Naive thymus-derived CD4-positive, alpha-beta T cell (primary cell): ENCODE results near the gene IHH. TPM values are rescaled to one million over a fixed set of nuclear protein-coding genes. Genes with fewer than 3 reads are reported as not detected.
A peak's percentile ranks its signal among the peaks of the same experiment; 100 is the strongest.

Experiments used
- ATAC-seq: fragments of 150-1000 bp; cut with Tn5 transposase; 2 replicates; pipeline ENCODE4 v1.10.0; 2021; ENCODE audit warnings: mild to moderate bottlenecking, moderate library complexity
- CTCF ChIA-PET: fragments of 350-600 bp; sonication (Branson Sonifier 250); formaldehyde crosslinking; loops from one replicate; lab custom pipeline; 2021; ENCODE audit warnings: antibody characterized with exemption; lab: Charles Lee
- POLR2A ChIA-PET: fragments of 350-600 bp; sonication (Branson Sonifier 250); formaldehyde crosslinking; loops from one replicate; lab custom pipeline; 2021; ENCODE audit warnings: antibody characterized with exemption, inconsistent platforms; lab: Charles Lee
- DNase-seq, 9 donors: peaks; one replicate each; pipeline versions ENCODE4 v3.0.0 to v3.0.0-alpha.2; 2020 to 2022; ENCODE audit warnings: mixed read lengths in 1 of 9
- H3K27ac ChIP-seq: one replicate; pipeline ENCODE4 v1.7.0; 2013; ENCODE audit warnings: mild to moderate bottlenecking, low read depth, low read length, moderate library complexity
- H3K27me3 ChIP-seq, 2 donors: one replicate each; pipeline ENCODE4 v1.7.0; 2013; ENCODE audit warnings: low read length in 2 of 2, mild to moderate bottlenecking in 2 of 2, moderate library complexity in 2 of 2; ENCODE audit not compliant: control insufficient read depth in 2 of 2, insufficient read depth in 2 of 2
- H3K36me3 ChIP-seq, 3 experiments: 1 replicate in 2 of 3; 2 replicates in 1 of 3; pipeline ENCODE4 v1.7.0; 2013; ENCODE audit warnings: low read length in 3 of 3, mild to moderate bottlenecking in 3 of 3, moderate library complexity in 1 of 3; ENCODE audit not compliant: insufficient read depth in 3 of 3, control insufficient read depth in 2 of 3
- H3K4me1 ChIP-seq, 2 donors: one replicate each; pipeline ENCODE4 v1.7.0; 2013; ENCODE audit warnings: low read length in 2 of 2, mild to moderate bottlenecking in 2 of 2, moderate library complexity in 1 of 2; ENCODE audit not compliant: control insufficient read depth in 2 of 2, insufficient read depth in 2 of 2
- H3K4me3 ChIP-seq: 2 replicates; pipeline ENCODE4 v1.7.0; 2013; ENCODE audit warnings: mild to moderate bottlenecking, low read length
- H3K9me3 ChIP-seq, 3 experiments: 1 replicate in 2 of 3; 2 replicates in 1 of 3; pipeline ENCODE4 v1.7.0; 2013; ENCODE audit warnings: low read length in 3 of 3; ENCODE audit not compliant: control insufficient read depth in 2 of 3
- H3K27ac Mint-ChIP-seq, 9 donors: one replicate each; pipeline ENCODE4 v1.8.0; 2020 to 2022; ENCODE audit warnings: mixed read lengths in 9 of 9, mild to moderate bottlenecking in 8 of 9, moderate library complexity in 5 of 9, inconsistent platforms in 2 of 9
- H3K27me3 Mint-ChIP-seq, 5 donors: one replicate each; pipeline ENCODE4 v1.8.0; 2021 to 2022; ENCODE audit warnings: mixed read lengths in 5 of 5, mild to moderate bottlenecking in 1 of 5
- H3K36me3 Mint-ChIP-seq, 5 donors: one replicate each; pipeline ENCODE4 v1.8.0; 2020 to 2022; ENCODE audit warnings: mixed read lengths in 5 of 5, mild to moderate bottlenecking in 3 of 5, inconsistent platforms in 1 of 5
- H3K4me1 Mint-ChIP-seq, 7 donors: one replicate each; pipeline ENCODE4 v1.8.0; 2020 to 2022; ENCODE audit warnings: mixed read lengths in 7 of 7, mild to moderate bottlenecking in 3 of 7, inconsistent platforms in 1 of 7
- H3K4me3 Mint-ChIP-seq, 10 donors: one replicate each; pipeline ENCODE4 v1.8.0; 2020 to 2022; ENCODE audit warnings: mild to moderate bottlenecking in 10 of 10, mixed read lengths in 10 of 10, moderate library complexity in 6 of 10, inconsistent platforms in 2 of 10
- H3K9me3 Mint-ChIP-seq, 11 donors: one replicate each; pipeline ENCODE4 v1.8.0; 2020 to 2022; ENCODE audit warnings: mixed read lengths in 11 of 11, mild to moderate bottlenecking in 4 of 11, inconsistent platforms in 1 of 11, moderate library complexity in 1 of 11
- intact Hi-C, 2 donors: fragments of 100-400 bp; cut with micrococcal nuclease; formaldehyde crosslinking; loops; one replicate each; pipeline ENCODE4 v1.15.1; 2023
- polyA plus RNA-seq, 2 donors: library from polyadenylated mRNA; unstranded; fragments of 300-500 nt; fragmentation: Illumina TruSeq; gene quantifications; one replicate each; pipeline ENCODE4 v1.2.3, GENCODE V29; 2021
- total RNA-seq, 6 experiments: library from RNA in 5 of 6; stranded (reverse) in 5 of 6; gene quantifications; 1 replicate in 5 of 6; 2 replicates in 1 of 6; pipeline ENCODE4 v1.2.3 and lab custom pipeline; 2021 to 2026

Gene IHH
- total and polyA plus RNA-seq, 7 experiments from 2014 or later = 0.17 to 0.24 TPM; not detected in 5

DNA sequence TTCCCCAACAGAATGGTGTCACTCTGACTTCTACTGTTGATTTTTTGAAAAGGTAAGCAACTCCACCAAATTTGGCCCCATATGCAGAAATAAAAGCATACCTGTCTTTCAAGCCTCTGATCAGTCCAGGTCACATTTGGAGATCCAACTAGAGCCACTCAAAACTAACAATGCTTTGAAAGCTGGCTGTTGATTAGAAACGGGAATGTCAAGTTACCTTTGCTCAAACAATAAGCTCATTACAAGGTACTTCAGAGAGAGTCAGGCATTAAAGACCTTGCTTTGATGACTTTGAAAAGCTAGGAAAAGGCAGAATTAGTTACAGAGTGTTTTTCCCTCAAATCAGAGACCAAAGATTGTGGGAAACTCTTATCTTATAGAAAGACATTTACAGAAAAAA lies 4.8 kb upstream of the IHH start:
- Histone ChIP-seq H3K27ac (no peak overlapping the region), H3K27me3 (peaks cover 3 to 9% of the 10 kb centered on the region in 2 donors), H3K4me1 (no peaks in the 10 kb centered on the region), H3K9me3 (no peaks in the 10 kb centered on the region), H3K36me3 (no peaks in the 10 kb centered on the region), H3K4me3 (no peak overlapping the region)
- Mint-ChIP-seq H3K4me3 (no peak overlapping the region), H3K4me1 (peaks cover 0 to 6% (median 3%) of the 10 kb centered on the region in 7 donors), H3K36me3 (peaks cover 0 to 19% (median 10%) of the 10 kb centered on the region in 5 donors), H3K27me3 (peaks cover 30 to 45% (median 37%) of the 10 kb centered on the region in 5 donors), H3K9me3 (no peaks in the 10 kb centered on the region), H3K27ac (no peak overlapping the region)
- no peak for ATAC-seq
- no peak for DNase-seq
- ChIA-PET CTCF (no interaction called here), POLR2A (interaction anchor here (0.6 kb wide), 1 partner anchor 657 kb away, joined by 3 read pairs; no protein-coding TSS in a partner anchor)
- intact Hi-C loops = no loop called here

- Mint-ChIP-seq H3K4me3 (peak overlapping the region in 1 of 10 donors; percentile 36), H3K27ac (peak overlapping the region in 1 of 9 donors; percentile 41), H3K36me3 (peaks cover 0 to 4% (median 0%) of the 10 kb centered on the region in 5 donors), H3K4me1 (peaks cover 8 to 22% (median 12%) of the 10 kb centered on the region in 7 donors), H3K9me3 (no peaks in the 10 kb centered on the region), H3K27me3 (peaks cover 48 to 75% (median 57%) of the 10 kb centered on the region in 5 donors)
- no peaks in the 10 kb centered on the region for H3K36me3 ChIP-seq
- ChIA-PET CTCF (interaction anchor here (1.3 kb wide), 1 partner anchor 57 kb away, joined by 5 read pairs; no protein-coding TSS in a partner anchor), POLR2A (no interaction called here)
- H3K9me3 ChIP-seq = no peaks in the 10 kb centered on the region
- no peak for ATAC-seq
- intact Hi-C loops = no loop called here
- H3K4me3 ChIP-seq = no peak overlapping the region
- no peak for DNase-seq
- H3K27ac ChIP-seq = no peak overlapping the region
- peaks cover 10 to 16% of the 10 kb centered on the region in 2 donors for H3K27me3 ChIP-seq
- peaks cover 3 to 27% of the 10 kb centered on the region in 2 donors for H3K4me1 ChIP-seq
Observed at GRCh38 chr2:219062081-219062480, 1.4 kb upstream of the IHH start.

DNA sequence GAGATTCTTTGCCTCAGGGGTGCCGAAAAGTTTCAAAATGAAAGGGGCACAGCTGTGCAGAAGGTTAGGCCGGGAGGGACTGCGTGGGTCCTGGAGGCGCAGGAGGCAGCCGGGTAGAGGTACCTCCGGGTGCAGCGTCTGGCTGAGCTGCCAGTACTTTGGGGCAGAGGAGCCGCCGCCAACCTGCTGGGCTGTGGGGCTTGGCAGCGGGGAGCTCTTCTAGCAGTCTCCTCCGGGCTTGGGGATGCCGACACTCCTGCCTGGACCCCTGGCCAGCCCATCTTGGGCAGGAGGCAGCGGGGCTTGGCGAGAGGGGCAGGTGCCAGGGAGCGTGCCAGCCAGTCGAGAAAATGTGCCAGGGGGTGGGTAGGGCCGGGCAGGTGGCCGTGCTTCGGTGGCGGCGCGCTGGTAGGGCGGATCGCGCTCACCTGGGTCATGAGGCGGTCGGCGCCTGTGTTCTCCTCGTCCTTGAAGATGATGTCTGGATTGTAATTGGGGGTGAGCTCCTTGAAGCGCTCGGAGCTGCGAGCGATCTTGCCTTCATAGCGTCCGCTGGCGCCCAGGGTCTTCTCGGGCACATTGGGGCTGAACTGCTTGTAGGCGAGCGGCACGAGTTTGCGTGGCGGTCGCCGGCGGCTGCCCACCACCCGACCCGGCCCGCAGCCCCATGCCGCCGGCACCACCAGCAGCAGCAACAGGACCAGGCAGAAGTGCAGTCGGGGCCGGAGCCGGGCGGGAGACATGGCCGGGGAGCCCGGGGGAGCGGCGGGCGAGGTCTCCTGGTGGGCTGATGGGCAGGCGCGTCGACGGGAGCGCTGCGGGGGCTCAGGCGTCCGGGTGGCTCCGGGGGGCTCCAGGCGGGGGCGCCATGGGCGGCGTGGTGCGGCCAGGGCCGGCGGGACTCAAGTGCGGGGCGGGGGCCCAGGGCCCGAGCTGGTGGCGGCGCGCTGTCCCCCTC lies 717 bp downstream of the IHH start:
- no peak overlapping the region for H3K4me3 ChIP-seq
- ATAC-seq = no peak
- Mint-ChIP-seq H3K4me1 (peaks cover 8 to 22% (median 16%) of the 10 kb centered on the region in 7 donors), H3K27ac (peak overlapping the region in 1 of 9 donors; percentile 13), H3K4me3 (peak overlapping the region; percentile 34 to 82 (median 63)), H3K27me3 (peaks cover 56 to 82% (median 63%) of the 10 kb centered on the region in 5 donors), H3K9me3 (no peaks in the 10 kb centered on the region), H3K36me3 (peaks cover 0 to 5% (median 0%) of the 10 kb centered on the region in 5 donors)
- ChIA-PET POLR2A (interaction anchor here (0.9 kb wide), 1 partner anchor 99 kb away, joined by 3 read pairs; no protein-coding TSS in a partner anchor), CTCF (interaction anchor here (0.5 to 4.9 kb wide), 4 partner anchors 59 to 208 kb away, joined by 3 to 43 read pairs (median 16); no protein-coding TSS in a partner anchor)
- intact Hi-C loops = loop anchor here in 1 of 2 donors (5.0 kb wide), 3 partner anchors 42 to 78 kb away; no protein-coding TSS in a partner anchor
- H3K4me1 ChIP-seq = peaks cover 3 to 27% of the 10 kb centered on the region in 2 donors
- peak in 1 of 9 donors; percentile 4 for DNase-seq
- peaks cover 15 to 16% of the 10 kb centered on the region in 2 donors for H3K27me3 ChIP-seq
- H3K36me3 ChIP-seq = no peaks in the 10 kb centered on the region
- no peaks in the 10 kb centered on the region for H3K9me3 ChIP-seq
- no peak overlapping the region for H3K27ac ChIP-seq

- POLR2A ChIA-PET = interaction anchor here (0.9 kb wide), 1 partner anchor 100 kb away, joined by 3 read pairs; no protein-coding TSS in a partner anchor
- Histone ChIP-seq H3K27ac (no peak overlapping the region), H3K4me1 (peaks cover 3 to 27% of the 10 kb centered on the region in 2 donors), H3K36me3 (no peaks in the 10 kb centered on the region), H3K4me3 (no peak overlapping the region), H3K27me3 (peaks cover 15 to 16% of the 10 kb centered on the region in 2 donors), H3K9me3 (no peaks in the 10 kb centered on the region)
- Mint-ChIP-seq H3K36me3 (peaks cover 0 to 5% (median 0%) of the 10 kb centered on the region in 5 donors), H3K27me3 (peaks cover 52 to 80% (median 59%) of the 10 kb centered on the region in 5 donors), H3K27ac (no peak overlapping the region), H3K4me3 (peak overlapping the region in 9 of 10 donors; percentile 13 to 82 (median 55)), H3K4me1 (peaks cover 8 to 22% (median 16%) of the 10 kb centered on the region in 7 donors), H3K9me3 (no peaks in the 10 kb centered on the region)
- intact Hi-C loops = loop anchor here in 1 of 2 donors (5.0 kb wide), 3 partner anchors 43 to 77 kb away; no protein-coding TSS in a partner anchor
- ATAC-seq = no peak
- CTCF ChIA-PET = interaction anchor here (0.5 to 4.9 kb wide), 5 partner anchors 60 to 207 kb away, joined by 3 to 43 read pairs (median 18); no protein-coding TSS in a partner anchor
- DNase-seq = no peak
Observed at GRCh38 chr2:219059375-219059724, 1.4 kb downstream of the IHH start.

DNA sequence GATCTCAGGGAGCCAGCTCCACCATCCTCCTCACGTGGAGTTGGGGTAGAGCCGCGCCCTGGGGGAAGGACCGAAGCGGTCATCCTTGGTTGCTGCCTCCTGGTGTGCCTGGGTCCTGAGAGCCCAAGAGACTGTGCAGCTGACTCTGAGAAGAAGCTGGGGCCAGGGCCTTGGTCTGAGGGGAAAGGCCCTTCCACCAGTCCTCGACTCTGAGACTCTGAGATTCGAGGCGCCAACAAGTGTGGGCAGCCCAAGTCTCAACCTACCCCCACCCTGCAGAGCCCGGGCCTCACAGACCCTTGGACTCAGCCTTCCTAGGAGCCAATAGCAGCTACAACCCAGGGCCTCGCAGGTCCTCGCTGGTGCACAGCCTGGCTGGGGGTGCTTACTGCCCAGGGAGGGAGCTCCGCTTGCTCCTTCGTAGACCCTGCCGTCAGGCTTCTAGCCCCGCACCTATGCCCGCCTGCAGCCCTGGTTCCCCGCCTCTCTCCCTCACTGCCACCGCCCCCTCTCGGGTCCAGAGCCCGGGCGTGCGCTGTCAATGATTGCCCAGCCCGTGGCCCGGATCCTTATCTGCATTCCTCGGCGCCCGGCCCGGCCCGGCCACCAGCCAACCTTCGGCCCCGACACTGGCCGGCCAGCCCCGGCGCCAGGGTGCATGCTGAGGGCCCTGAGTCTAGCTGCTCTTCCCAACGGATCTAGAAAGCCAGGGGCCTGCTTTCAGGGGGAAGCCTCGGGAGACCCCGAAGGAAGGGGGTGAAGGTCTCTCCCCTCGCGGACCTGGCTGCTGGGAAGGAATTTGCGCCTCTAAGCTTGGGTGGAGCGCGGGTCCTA lies 2.0 kb downstream of the IHH start:
- intact Hi-C loops = loop anchor here (1.0 to 5.0 kb wide), 9 partner anchors 29 to 294 kb away; no protein-coding TSS in a partner anchor
- Histone ChIP-seq H3K27ac (no peak overlapping the region), H3K9me3 (no peaks in the 10 kb centered on the region), H3K4me3 (no peak overlapping the region), H3K36me3 (no peaks in the 10 kb centered on the region), H3K4me1 (peaks cover 3 to 27% of the 10 kb centered on the region in 2 donors), H3K27me3 (peaks cover 15 to 16% of the 10 kb centered on the region in 2 donors)
- Mint-ChIP-seq H3K9me3 (no peaks in the 10 kb centered on the region), H3K27me3 (peaks cover 53 to 78% (median 58%) of the 10 kb centered on the region in 5 donors), H3K4me3 (peak overlapping the region in 7 of 10 donors; percentile 25 to 82 (median 69)), H3K36me3 (peaks cover 0 to 5% (median 0%) of the 10 kb centered on the region in 5 donors), H3K27ac (no peak overlapping the region), H3K4me1 (peaks cover 8 to 22% (median 16%) of the 10 kb centered on the region in 7 donors)
- ATAC-seq (no peak), DNase-seq (no peak)
- ChIA-PET CTCF (interaction anchor here (0.6 to 4.9 kb wide), 12 partner anchors 11 to 242 kb away, joined by 3 to 43 read pairs (median 5); partner anchors contain the start of gene CFAP65), POLR2A (no interaction called here)
